Measurements from ENCODE around the gene RBM6. TPM values are rescaled to one million over a fixed set of nuclear protein-coding genes. Genes with fewer than 3 reads are reported as not detected.
"Not testable (repeated sequence)": the region's sequence is repeated elsewhere in the genome, so short reads cannot be mapped to it uniquely, and the experiment has no call there.

Gene RBM6
- polyA plus RNA-seq, 1 of the 3 experiments (the other 2 are of a cell fraction): 67.4 TPM

DNA sequence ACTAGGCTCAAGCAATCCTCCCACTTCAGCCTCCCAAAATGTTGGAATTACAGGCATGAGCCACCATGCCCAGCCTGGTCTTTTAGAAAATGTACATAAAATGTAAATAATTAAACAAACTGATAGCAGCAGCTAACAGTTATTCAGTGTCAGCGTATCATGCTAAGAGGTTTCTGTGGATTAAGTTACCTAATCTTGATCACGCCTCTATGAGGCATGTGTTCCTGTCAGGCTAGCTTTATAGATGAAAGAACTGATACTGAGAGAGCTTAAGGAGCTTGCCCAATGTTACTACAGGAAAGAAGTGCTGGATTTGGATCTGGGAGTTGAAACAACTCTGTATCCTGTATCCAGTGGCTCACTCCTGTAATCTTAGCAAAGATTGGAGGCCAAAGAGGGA is 25.0 kb upstream of the RBM6 start:
- ChIA-PET CTCF (interaction anchor here (1.3 kb wide), 1 partner anchor 15 kb away, joined by 3 read pairs; the partner anchor contains the start of gene MON1A), POLR2A (interaction anchor here (1.3 kb wide), 1 partner anchor 25 kb away, joined by 3 read pairs; the partner anchor contains the start of gene RBM6)
- no peak overlapping the region for H3K4me3 ChIP-seq (ENCODE audit: low read depth in 2 of 2, low read length in 1 of 2)
- no peak overlapping the region for H3K27ac ChIP-seq (ENCODE audit: low read depth in 2 of 2, low read length in 1 of 2)
- no peaks in the 10 kb centered on the region for H3F3A ChIP-seq (replicated peaks; ENCODE audit: insufficient read depth)
- H3K27me3 ChIP-seq (ENCODE audit: insufficient read depth): no peaks in the 10 kb centered on the region
- H2AFZ ChIP-seq (ENCODE audit: low read depth): no peak overlapping the region
- H3K79me2 ChIP-seq (ENCODE audit: insufficient read depth): no peaks in the 10 kb centered on the region
- peaks cover 0 to 3% of the 10 kb centered on the region in 2 experiments; a peak in 1 of 4 replicates for H3K4me1 ChIP-seq (ENCODE audit: control insufficient read depth in 1 of 2, insufficient read depth in 2 of 2, low read depth in 1 of 2, low read length in 1 of 2)
- H3K9ac ChIP-seq: no peak overlapping the region
- no peaks in the 10 kb centered on the region for H3K9me2 ChIP-seq
- H3K4me2 ChIP-seq: no peak overlapping the region
- no peak for DNase-seq
- no peaks in the 10 kb centered on the region for H3K9me3 ChIP-seq
- H3K36me3 ChIP-seq (replicated peaks in 1 of 2; ENCODE audit: control insufficient read depth in 1 of 2, insufficient read depth in 2 of 2, low read length in 1 of 2): peaks cover 0 to 6% of the 10 kb centered on the region in 2 experiments
- 96% methylated on average over 2 of the region's 2 CpGs for WGBS (ENCODE audit: low lambda C conversion rate)
- TF ChIP-seq GABPA (IDR thresholded peaks at IDR 0.05; ENCODE audit: low read depth) (no peak), FOXJ3 (CRISPR knock-in tag; IDR thresholded peaks at IDR 0.05) (no peak), MEF2A (IDR thresholded peaks at IDR 0.05; ENCODE audit: borderline replicate concordance, low read depth) (no peak), SMC3 (IDR thresholded peaks at IDR 0.05; ENCODE audit: low read depth, low read length) (no peak), YY1 (IDR thresholded peaks at IDR 0.05; ENCODE audit: low read depth) (no peak)
- TF ChIP-seq, protein P1, sequence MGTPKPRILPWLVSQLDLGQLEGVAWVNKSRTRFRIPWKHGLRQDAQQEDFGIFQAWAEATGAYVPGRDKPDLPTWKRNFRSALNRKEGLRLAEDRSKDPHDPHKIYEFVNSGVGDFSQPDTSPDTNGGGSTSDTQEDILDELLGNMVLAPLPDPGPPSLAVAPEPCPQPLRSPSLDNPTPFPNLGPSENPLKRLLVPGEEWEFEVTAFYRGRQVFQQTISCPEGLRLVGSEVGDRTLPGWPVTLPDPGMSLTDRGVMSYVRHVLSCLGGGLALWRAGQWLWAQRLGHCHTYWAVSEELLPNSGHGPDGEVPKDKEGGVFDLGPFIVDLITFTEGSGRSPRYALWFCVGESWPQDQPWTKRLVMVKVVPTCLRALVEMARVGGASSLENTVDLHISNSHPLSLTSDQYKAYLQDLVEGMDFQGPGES (IDR thresholded peaks at IDR 0.05; ENCODE audit: low read depth, low read length): no peak
- no peaks in the 10 kb centered on the region for H4K20me1 ChIP-seq (ENCODE audit: insufficient read depth)

DNA sequence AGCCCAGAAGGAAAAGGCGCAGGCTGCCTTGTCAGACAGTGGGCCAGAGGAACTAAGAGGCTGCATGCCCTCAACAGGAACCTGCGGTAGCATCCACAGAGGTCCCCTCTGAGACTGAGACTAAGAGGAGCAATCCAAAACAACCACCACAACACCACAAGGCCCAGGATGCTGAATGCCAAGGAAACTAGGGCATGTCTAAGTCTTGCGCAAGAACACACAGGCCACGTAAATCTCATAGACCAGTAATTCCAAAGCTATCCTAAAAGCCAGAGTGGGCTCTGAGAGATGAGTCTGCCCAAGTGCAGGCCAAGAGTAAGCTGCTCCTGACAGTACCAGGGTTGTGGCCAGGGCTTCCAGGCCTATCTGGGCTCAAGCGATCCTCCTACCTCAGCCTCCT is 23.3 kb upstream of the RBM6 start:
- no peak overlapping the region for H2AFZ ChIP-seq (ENCODE audit: low read depth)
- no peak overlapping the region for H3K4me2 ChIP-seq
- peaks cover 0 to 2% of the 10 kb centered on the region in 2 experiments for H3K36me3 ChIP-seq (replicated peaks in 1 of 2; ENCODE audit: control insufficient read depth in 1 of 2, insufficient read depth in 2 of 2, low read length in 1 of 2)
- no peaks in the 10 kb centered on the region for H4K20me1 ChIP-seq (ENCODE audit: insufficient read depth)
- ChIA-PET POLR2A (no interaction called here), CTCF (interaction anchor here (0.8 kb wide), 1 partner anchor 12 kb away, joined by 4 read pairs; no protein-coding TSS in a partner anchor)
- no peaks in the 10 kb centered on the region for H3K9me3 ChIP-seq
- H3K9ac ChIP-seq: no peak overlapping the region
- H3K9me2 ChIP-seq: no peaks in the 10 kb centered on the region
- no peaks in the 10 kb centered on the region for H3F3A ChIP-seq (replicated peaks; ENCODE audit: insufficient read depth)
- H3K27me3 ChIP-seq (ENCODE audit: insufficient read depth): no peaks in the 10 kb centered on the region
- H3K4me3 ChIP-seq (ENCODE audit: low read depth in 2 of 2, low read length in 1 of 2): no peak overlapping the region
- DNase-seq: no peak
- peaks cover 0 to 3% of the 10 kb centered on the region in 2 experiments; a peak in 1 of 4 replicates for H3K4me1 ChIP-seq (ENCODE audit: control insufficient read depth in 1 of 2, insufficient read depth in 2 of 2, low read depth in 1 of 2, low read length in 1 of 2)
- H3K79me2 ChIP-seq (ENCODE audit: insufficient read depth): no peaks in the 10 kb centered on the region
- 93% methylated on average over 4 of the region's 5 CpGs for WGBS (ENCODE audit: low lambda C conversion rate)
- no peak overlapping the region for H3K27ac ChIP-seq (ENCODE audit: low read depth in 2 of 2, low read length in 1 of 2)
- TF ChIP-seq TCF12 (IDR thresholded peaks at IDR 0.05): no peak

DNA sequence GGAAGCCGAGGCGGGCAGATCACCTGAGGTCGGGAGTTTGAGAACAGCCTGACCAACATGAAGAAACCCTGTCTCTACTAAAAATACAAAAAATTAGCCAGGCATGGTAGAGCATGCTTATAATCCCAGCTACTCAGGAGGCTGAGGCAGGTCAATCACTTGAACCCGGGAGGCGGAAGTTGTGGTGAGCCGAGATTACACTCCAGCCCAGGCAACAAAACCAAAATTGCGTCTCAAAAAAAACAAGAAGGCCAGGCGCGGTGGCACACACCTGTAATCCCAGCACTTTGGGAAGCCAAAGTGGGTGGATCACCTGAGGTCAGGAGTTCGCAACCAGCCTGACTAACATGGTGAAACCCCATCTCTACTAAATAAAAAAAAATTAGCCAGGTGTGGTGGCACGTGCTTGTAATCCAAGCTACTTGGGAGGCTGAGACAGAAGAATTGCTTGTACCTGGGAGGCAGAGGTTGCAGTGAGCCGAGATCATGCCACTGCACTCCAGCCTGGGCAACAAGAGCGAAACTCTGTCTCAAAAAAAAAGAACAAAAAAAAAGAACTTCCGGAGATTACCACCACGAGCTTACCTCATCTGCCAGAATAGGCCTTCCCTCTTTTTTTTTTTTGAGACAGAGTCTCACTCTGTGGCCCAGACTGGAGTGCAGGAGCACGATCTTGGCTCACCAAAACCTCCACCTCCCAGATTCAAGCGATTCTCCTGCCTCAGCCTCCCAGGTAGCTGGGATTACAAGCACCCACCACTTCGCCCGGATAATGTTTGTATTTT is 22.0 kb upstream of the RBM6 start:
- H2AFZ ChIP-seq (ENCODE audit: low read depth); H3K36me3 ChIP-seq (replicated peaks in 1 of 2; ENCODE audit: control insufficient read depth in 1 of 2, insufficient read depth in 2 of 2, low read length in 1 of 2); H3F3A ChIP-seq (replicated peaks; ENCODE audit: insufficient read depth); H3K9ac ChIP-seq; H3K4me2 ChIP-seq; H3K9me2 ChIP-seq; DNase-seq; H3K27me3 ChIP-seq (ENCODE audit: insufficient read depth); POLR2A ChIA-PET; H3K27ac ChIP-seq (ENCODE audit: low read depth in 2 of 2, low read length in 1 of 2); H3K79me2 ChIP-seq (ENCODE audit: insufficient read depth); H3K4me1 ChIP-seq (ENCODE audit: control insufficient read depth in 1 of 2, insufficient read depth in 2 of 2, low read depth in 1 of 2, low read length in 1 of 2); H4K20me1 ChIP-seq (ENCODE audit: insufficient read depth); H3K4me3 ChIP-seq (ENCODE audit: low read depth in 2 of 2, low read length in 1 of 2); H3K9me3 ChIP-seq: not testable (repeated sequence)
- CTCF ChIA-PET: interaction anchor here (1.3 to 2.1 kb wide), 2 partner anchors 12 to 115 kb away, joined by 3 to 7 read pairs; partner anchors contain the start of genes INKA1 and MON1A
- WGBS (ENCODE audit: low lambda C conversion rate): 95% methylated on average over 19 of the region's 19 CpGs
